GM12878 (cell line): ENCODE results near the gene PPIP5K1.

Experiments
- CEBPB ChIP-seq, 2 experiments: fragments of 150-350 bp in 1 of 2; IDR thresholded peaks; 2 replicates each; pipeline ENCODE4 v1.6.1; 2012 to 2014; ENCODE audit warnings: low read depth in 2 of 2, low read length in 2 of 2, borderline replicate concordance in 1 of 2, inconsistent platforms in 1 of 2
- CTCF ChIP-seq, 3 experiments: IDR thresholded peaks in 2 of 3; conservative IDR thresholded peaks in 1 of 3; 2 replicates each; pipeline ENCODE4 v1.5.1; 2011; ENCODE audit warnings: low read depth in 3 of 3, low read length in 3 of 3, mild to moderate bottlenecking in 3 of 3, control low read depth in 2 of 3, moderate library complexity in 2 of 3, inconsistent platforms in 1 of 3, mixed read lengths in 1 of 3; ENCODE audit not compliant: control insufficient read depth in 2 of 3, insufficient read depth in 1 of 3; ENCODE audit errors: extremely low read depth in 1 of 3
- TARDBP ChIP-seq: IDR thresholded peaks from 2 replicates; pipeline ENCODE4 v1.6.1; 2016; ENCODE audit warnings: borderline replicate concordance

GRCh38 chr15:43514241-43515057 lies 75.6 kb downstream of the PPIP5K1 start:
- TF ChIP-seq TARDBP, result no peak
- TF ChIP-seq CEBPB (IDR thresholded peaks at IDR 0.05; ENCODE audit: borderline replicate concordance in 1 of 2, low read depth in 2 of 2, low read length in 2 of 2), result no peak
- peak; percentile 66 to 69 (median 68) for TF ChIP-seq CTCF (IDR thresholded peaks at IDR 0.05 in 2 of 3, conservative IDR thresholded peaks at IDR 0.05 in 1 of 3; ENCODE audit: control insufficient read depth in 2 of 3, extremely low read depth in 1 of 3, insufficient read depth in 1 of 3, low read depth in 3 of 3, low read length in 3 of 3)
